NB4 (cell line): ENCODE results near the gene IQGAP2.

Experiments
- DNase-seq: peaks from one replicate; pipeline ENCODE4 v3.0.0; 2010; ENCODE audit warnings: low read depth
- H3K4me3 ChIP-seq: one replicate; pipeline ENCODE4 v1.5.1; 2011; ENCODE audit warnings: mild to moderate bottlenecking, low read depth, low read length, moderate library complexity
- MYC ChIP-seq: IDR thresholded peaks from 2 replicates; pipeline ENCODE4 v1.6.1; 2011; ENCODE audit warnings: low read depth, low read length
- POLR2A ChIP-seq: IDR thresholded peaks from 2 replicates; pipeline ENCODE4 v1.6.1; 2011; ENCODE audit warnings: mild to moderate bottlenecking; ENCODE audit not compliant: insufficient read length; ENCODE audit errors: extremely low read depth
- TF ChIP-seq, protein P1 (sequence below): IDR thresholded peaks from one replicate; pipeline ENCODE4 v1.5.1; 2012; ENCODE audit warnings: low read depth, low read length
- TF ChIP-seq, protein P2 (sequence below): IDR thresholded peaks from 2 replicates; pipeline ENCODE4 v1.6.1; 2011; ENCODE audit warnings: low read depth, low read length

The IQGAP2 gene

DNA sequence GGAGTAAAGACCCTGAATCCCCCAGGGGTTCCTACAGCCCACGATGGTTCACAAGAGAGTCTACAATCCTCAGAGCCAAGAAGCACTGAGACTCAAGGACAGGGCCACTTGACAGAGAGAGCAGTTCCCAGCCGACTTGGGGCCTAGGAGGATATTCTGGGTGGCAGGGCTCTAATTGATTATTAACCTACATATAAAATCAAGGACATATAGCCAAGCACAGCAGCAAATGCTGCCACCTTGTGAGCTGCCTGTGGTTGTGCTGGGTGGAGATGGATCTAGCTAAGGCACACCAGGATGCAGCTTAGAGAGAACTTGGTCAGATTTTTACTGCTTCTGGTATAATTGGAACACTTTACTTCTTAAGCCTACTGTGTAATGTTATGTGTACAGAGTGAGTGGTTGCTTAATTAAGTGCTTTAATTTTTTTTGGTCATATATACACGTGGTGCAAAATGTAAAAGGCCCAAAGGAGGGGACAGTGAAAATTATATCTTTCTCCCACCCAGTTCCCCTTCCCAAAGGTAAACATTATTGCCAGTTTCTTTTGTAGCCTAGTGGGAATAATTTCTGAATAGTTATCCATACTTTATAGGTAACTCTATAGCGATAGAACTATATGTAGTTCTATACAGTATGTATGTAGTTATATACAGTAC, 141.3 kb downstream of the IQGAP2 start:
- H3K4me3 ChIP-seq = no peak overlapping the region
- TF ChIP-seq, protein P1, sequence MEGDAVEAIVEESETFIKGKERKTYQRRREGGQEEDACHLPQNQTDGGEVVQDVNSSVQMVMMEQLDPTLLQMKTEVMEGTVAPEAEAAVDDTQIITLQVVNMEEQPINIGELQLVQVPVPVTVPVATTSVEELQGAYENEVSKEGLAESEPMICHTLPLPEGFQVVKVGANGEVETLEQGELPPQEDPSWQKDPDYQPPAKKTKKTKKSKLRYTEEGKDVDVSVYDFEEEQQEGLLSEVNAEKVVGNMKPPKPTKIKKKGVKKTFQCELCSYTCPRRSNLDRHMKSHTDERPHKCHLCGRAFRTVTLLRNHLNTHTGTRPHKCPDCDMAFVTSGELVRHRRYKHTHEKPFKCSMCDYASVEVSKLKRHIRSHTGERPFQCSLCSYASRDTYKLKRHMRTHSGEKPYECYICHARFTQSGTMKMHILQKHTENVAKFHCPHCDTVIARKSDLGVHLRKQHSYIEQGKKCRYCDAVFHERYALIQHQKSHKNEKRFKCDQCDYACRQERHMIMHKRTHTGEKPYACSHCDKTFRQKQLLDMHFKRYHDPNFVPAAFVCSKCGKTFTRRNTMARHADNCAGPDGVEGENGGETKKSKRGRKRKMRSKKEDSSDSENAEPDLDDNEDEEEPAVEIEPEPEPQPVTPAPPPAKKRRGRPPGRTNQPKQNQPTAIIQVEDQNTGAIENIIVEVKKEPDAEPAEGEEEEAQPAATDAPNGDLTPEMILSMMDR = peak; percentile 62
- TF ChIP-seq, protein P2, sequence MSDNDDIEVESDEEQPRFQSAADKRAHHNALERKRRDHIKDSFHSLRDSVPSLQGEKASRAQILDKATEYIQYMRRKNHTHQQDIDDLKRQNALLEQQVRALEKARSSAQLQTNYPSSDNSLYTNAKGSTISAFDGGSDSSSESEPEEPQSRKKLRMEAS = no peak
- TF ChIP-seq POLR2A = no peak
- peak; percentile 81 for DNase-seq

DNA sequence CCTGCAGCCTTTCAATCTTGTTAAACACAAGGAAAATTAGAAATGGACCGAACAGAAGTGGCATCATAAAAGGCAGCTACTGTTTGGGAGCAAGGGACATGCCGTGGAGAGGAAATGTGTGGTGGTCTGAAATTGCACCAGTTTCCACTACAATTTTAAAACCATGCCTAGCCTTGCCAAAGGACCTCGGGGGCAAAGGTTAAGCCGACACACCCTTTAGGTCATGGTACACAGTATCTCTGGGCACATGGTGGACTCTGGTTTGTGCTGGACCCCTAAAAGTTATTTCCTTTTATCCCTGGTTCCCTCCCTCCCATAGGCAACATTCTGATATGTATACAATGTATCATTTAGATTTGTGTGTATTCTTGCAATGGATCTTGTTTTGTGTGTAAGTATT, 142.1 kb downstream of the IQGAP2 start:
- no peak for DNase-seq
- no peak overlapping the region for H3K4me3 ChIP-seq
- TF ChIP-seq, protein P1 = no peak
- no peak for TF ChIP-seq MYC
- TF ChIP-seq, protein P2 = no peak
- no peak for TF ChIP-seq POLR2A

DNA sequence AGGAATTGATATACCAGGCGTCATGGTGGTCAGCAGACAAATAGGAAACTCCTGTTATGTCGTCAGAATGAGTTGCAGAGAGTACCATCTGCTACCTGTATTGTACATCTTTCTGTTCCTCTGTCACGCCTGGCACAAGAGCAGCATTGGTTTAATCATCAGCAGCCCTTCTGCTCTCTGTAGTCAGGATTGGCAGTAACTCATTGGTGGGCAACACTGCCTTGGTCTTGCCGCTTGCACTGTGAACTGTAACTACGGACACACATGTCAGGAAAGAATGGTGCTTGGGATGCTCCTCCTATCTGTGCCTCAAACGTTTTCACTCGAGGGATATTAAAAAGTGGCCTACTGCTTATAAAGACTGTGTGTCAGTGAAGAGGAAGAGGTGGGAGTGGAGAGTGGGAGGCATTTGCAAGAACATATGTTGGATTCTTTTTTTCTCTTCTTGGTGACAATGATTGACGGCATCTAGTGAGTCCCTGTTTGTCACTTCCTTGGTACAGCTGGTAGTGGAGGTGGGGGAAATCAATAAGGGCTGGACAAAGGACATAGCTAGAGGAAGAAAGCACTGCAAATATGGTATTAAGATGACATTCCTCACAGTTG, 143.5 kb downstream of the IQGAP2 start:
- DNase-seq = peak; percentile 65
- TF ChIP-seq MYC (no peak), POLR2A (no peak)
- TF ChIP-seq, protein P1 = no peak
- TF ChIP-seq, protein P2 = no peak
- no peak overlapping the region for H3K4me3 ChIP-seq

DNA sequence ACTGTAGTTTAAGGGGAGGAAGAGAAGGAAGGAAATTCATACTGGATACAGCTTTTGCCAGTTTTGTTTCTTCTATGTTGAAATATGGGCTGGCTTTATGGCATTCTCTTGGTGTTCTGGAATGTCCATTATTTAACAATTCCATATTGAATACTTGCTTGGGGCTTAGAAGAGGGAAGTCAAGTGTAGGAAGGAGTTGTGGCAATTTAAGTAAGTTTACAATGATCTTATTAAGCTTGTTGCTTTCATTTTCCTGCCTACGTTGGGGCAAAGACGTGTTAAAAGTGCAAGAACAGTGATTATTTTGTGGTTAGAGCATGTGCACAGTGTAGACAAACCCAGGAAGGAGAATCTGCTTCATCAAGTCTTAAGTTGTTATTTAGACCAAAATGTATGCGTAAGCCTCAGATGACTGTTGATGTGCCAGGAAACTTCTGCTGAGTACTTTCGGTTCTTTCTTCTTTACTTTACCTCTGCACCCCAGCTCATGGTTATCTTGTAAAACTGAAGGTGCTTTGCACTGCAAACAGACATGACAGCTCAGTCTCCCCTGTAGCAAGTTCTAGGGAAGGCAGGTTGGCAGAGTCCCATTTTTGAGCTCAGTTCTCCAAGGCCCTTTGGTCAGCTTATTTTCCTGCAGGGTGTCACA, 144.3 kb downstream of the IQGAP2 start:
- TF ChIP-seq, protein P2 = no peak
- TF ChIP-seq POLR2A (no peak), MYC (no peak)
- TF ChIP-seq, protein P1 = no peak
- no peak overlapping the region for H3K4me3 ChIP-seq
- no peak for DNase-seq

DNA sequence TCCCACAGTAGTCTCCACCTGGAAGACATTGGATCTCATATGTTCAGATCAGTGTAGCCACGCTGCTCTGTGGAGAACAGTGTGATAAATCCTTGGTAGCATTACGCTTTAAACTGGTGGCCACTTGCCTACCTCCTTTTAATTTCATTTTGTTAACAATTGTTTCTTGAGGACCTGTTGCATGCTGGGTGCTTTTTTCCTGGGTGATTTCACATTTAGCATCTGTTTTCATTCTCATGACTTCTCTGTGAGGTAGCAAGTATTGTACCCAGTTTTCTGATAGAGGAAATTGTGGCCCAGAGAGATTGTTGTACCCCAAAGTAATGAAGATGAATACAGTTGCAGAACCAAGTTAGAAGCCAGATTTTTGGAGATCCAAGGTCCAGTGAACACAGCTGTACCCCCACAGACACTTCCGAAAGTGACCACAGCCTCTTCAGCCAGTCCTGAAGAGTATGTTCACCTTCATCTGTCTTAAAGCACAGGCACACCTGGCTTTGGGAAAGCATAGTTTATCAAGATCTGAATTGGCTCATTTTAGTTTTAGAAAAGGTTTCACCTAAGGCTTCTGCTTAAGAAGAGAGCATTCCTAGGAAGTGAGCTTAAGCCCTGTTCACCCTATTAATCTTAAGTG, 144.9 kb downstream of the IQGAP2 start:
- H3K4me3 ChIP-seq = no peak overlapping the region
- TF ChIP-seq POLR2A (no peak), MYC (no peak)
- TF ChIP-seq, protein P1 = no peak
- TF ChIP-seq, protein P2 = no peak
- no peak for DNase-seq
